Measurements from ENCODE around the gene WDR37.
"Not testable (repeated sequence)": the region's sequence is repeated elsewhere in the genome, so short reads cannot be mapped to it uniquely, and the experiment has no call there.

Gene WDR37

GRCh38 chr10:1038769-1039168, 17.4 kb upstream of the WDR37 start:
- Histone ChIP-seq H3K4me1 (ENCODE audit: control insufficient read depth in 1 of 2, insufficient read depth in 2 of 2, low read length in 2 of 2) (peaks cover 6 to 12% of the 10 kb centered on the region in 2 donors), H3K36me3 (ENCODE audit: control insufficient read depth in 1 of 2, insufficient read depth in 2 of 2, low read length in 2 of 2) (peaks cover 8 to 54% of the 10 kb centered on the region in 2 donors)
- H3K27ac ChIP-seq (ENCODE audit: low read depth, low read length); H3K27me3 ChIP-seq (ENCODE audit: control insufficient read depth in 1 of 2, insufficient read depth in 2 of 2, low read length in 2 of 2); H3K4me3 ChIP-seq (ENCODE audit: low read depth in 1 of 2, low read length in 2 of 2); H3K9me3 ChIP-seq (ENCODE audit: control insufficient read depth in 1 of 2, low read length in 2 of 2); H3K9ac ChIP-seq (ENCODE audit: low read depth in 1 of 2, low read length in 2 of 2): not testable (repeated sequence)

GRCh38 chr10:1040133-1040532, 16.1 kb upstream of the WDR37 start:
- no peak overlapping the region for H3K27ac ChIP-seq (ENCODE audit: low read depth, low read length)
- H3K9me3 ChIP-seq (ENCODE audit: control insufficient read depth in 1 of 2, low read length in 2 of 2): no peaks in the 10 kb centered on the region
- no peak overlapping the region for H3K4me3 ChIP-seq (ENCODE audit: low read depth in 1 of 2, low read length in 2 of 2)
- H3K27me3 ChIP-seq (ENCODE audit: control insufficient read depth in 1 of 2, insufficient read depth in 2 of 2, low read length in 2 of 2): no peaks in the 10 kb centered on the region
- peaks cover 8 to 59% of the 10 kb centered on the region in 2 donors for H3K36me3 ChIP-seq (ENCODE audit: control insufficient read depth in 1 of 2, insufficient read depth in 2 of 2, low read length in 2 of 2)
- H3K9ac ChIP-seq (ENCODE audit: low read depth in 1 of 2, low read length in 2 of 2): no peak overlapping the region
- peaks cover 12 to 23% of the 10 kb centered on the region in 2 donors for H3K4me1 ChIP-seq (ENCODE audit: control insufficient read depth in 1 of 2, insufficient read depth in 2 of 2, low read length in 2 of 2)

GRCh38 chr10:1041514-1041913, 14.7 kb upstream of the WDR37 start:
- peaks cover 8 to 56% of the 10 kb centered on the region in 2 donors for H3K36me3 ChIP-seq (ENCODE audit: control insufficient read depth in 1 of 2, insufficient read depth in 2 of 2, low read length in 2 of 2)
- peaks cover 9 to 32% of the 10 kb centered on the region in 2 donors for H3K4me1 ChIP-seq (ENCODE audit: control insufficient read depth in 1 of 2, insufficient read depth in 2 of 2, low read length in 2 of 2)
- H3K9ac ChIP-seq (ENCODE audit: low read depth in 1 of 2, low read length in 2 of 2): no peak overlapping the region
- H3K9me3 ChIP-seq (ENCODE audit: control insufficient read depth in 1 of 2, low read length in 2 of 2): no peaks in the 10 kb centered on the region
- no peak overlapping the region for H3K4me3 ChIP-seq (ENCODE audit: low read depth in 1 of 2, low read length in 2 of 2)
- H3K27ac ChIP-seq (ENCODE audit: low read depth, low read length): no peak overlapping the region
- H3K27me3 ChIP-seq (ENCODE audit: control insufficient read depth in 1 of 2, insufficient read depth in 2 of 2, low read length in 2 of 2): no peaks in the 10 kb centered on the region

GRCh38 chr10:1043532-1043995, 12.6 kb upstream of the WDR37 start:
- peak overlapping the region in 1 of 2 donors; percentile 44 for H3K4me3 ChIP-seq (ENCODE audit: low read depth in 1 of 2, low read length in 2 of 2)
- H3K4me1 ChIP-seq (ENCODE audit: control insufficient read depth in 1 of 2, insufficient read depth in 2 of 2, low read length in 2 of 2): peaks cover 12 to 32% of the 10 kb centered on the region in 2 donors
- H3K36me3 ChIP-seq (ENCODE audit: control insufficient read depth in 1 of 2, insufficient read depth in 2 of 2, low read length in 2 of 2): peaks cover 8 to 42% of the 10 kb centered on the region in 2 donors

GRCh38 chr10:1044146-1044545, 12.0 kb upstream of the WDR37 start:
- Histone ChIP-seq H3K27me3 (ENCODE audit: control insufficient read depth in 1 of 2, insufficient read depth in 2 of 2, low read length in 2 of 2) (no peaks in the 10 kb centered on the region), H3K9me3 (ENCODE audit: control insufficient read depth in 1 of 2, low read length in 2 of 2) (no peaks in the 10 kb centered on the region), H3K36me3 (ENCODE audit: control insufficient read depth in 1 of 2, insufficient read depth in 2 of 2, low read length in 2 of 2) (peaks cover 6 to 38% of the 10 kb centered on the region in 2 donors), H3K9ac (ENCODE audit: low read depth in 1 of 2, low read length in 2 of 2) (no peak overlapping the region), H3K27ac (ENCODE audit: low read depth, low read length) (no peak overlapping the region), H3K4me1 (ENCODE audit: control insufficient read depth in 1 of 2, insufficient read depth in 2 of 2, low read length in 2 of 2) (peaks cover 12 to 32% of the 10 kb centered on the region in 2 donors), H3K4me3 (ENCODE audit: low read depth in 1 of 2, low read length in 2 of 2) (no peak overlapping the region)

More at GRCh38 chr10:1043532-1043995, 12.6 kb upstream of the WDR37 start:
- no peaks in the 10 kb centered on the region for H3K27me3 ChIP-seq (ENCODE audit: control insufficient read depth in 1 of 2, insufficient read depth in 2 of 2, low read length in 2 of 2)
- no peak overlapping the region for H3K9ac ChIP-seq (ENCODE audit: low read depth in 1 of 2, low read length in 2 of 2)
- H3K27ac ChIP-seq (ENCODE audit: low read depth, low read length): peak overlapping the region; percentile 61
- no peaks in the 10 kb centered on the region for H3K9me3 ChIP-seq (ENCODE audit: control insufficient read depth in 1 of 2, low read length in 2 of 2)

GRCh38 chr10:1044964-1045363, 11.2 kb upstream of the WDR37 start:
- Histone ChIP-seq H3K27me3 (ENCODE audit: control insufficient read depth in 1 of 2, insufficient read depth in 2 of 2, low read length in 2 of 2) (no peaks in the 10 kb centered on the region), H3K9me3 (ENCODE audit: control insufficient read depth in 1 of 2, low read length in 2 of 2) (no peaks in the 10 kb centered on the region), H3K4me3 (ENCODE audit: low read depth in 1 of 2, low read length in 2 of 2) (no peak overlapping the region), H3K4me1 (ENCODE audit: control insufficient read depth in 1 of 2, insufficient read depth in 2 of 2, low read length in 2 of 2) (peaks cover 12 to 32% of the 10 kb centered on the region in 2 donors), H3K27ac (ENCODE audit: low read depth, low read length) (no peak overlapping the region), H3K36me3 (ENCODE audit: control insufficient read depth in 1 of 2, insufficient read depth in 2 of 2, low read length in 2 of 2) (peaks cover 2 to 38% of the 10 kb centered on the region in 2 donors), H3K9ac (ENCODE audit: low read depth in 1 of 2, low read length in 2 of 2) (no peak overlapping the region)

GRCh38 chr10:1045415-1045814, 10.8 kb upstream of the WDR37 start:
- Histone ChIP-seq H3K27ac (ENCODE audit: low read depth, low read length) (no peak overlapping the region), H3K9ac (ENCODE audit: low read depth in 1 of 2, low read length in 2 of 2) (no peak overlapping the region), H3K4me1 (ENCODE audit: control insufficient read depth in 1 of 2, insufficient read depth in 2 of 2, low read length in 2 of 2) (peaks cover 15 to 36% of the 10 kb centered on the region in 2 donors), H3K4me3 (ENCODE audit: low read depth in 1 of 2, low read length in 2 of 2) (no peak overlapping the region), H3K27me3 (ENCODE audit: control insufficient read depth in 1 of 2, insufficient read depth in 2 of 2, low read length in 2 of 2) (no peaks in the 10 kb centered on the region), H3K9me3 (ENCODE audit: control insufficient read depth in 1 of 2, low read length in 2 of 2) (no peaks in the 10 kb centered on the region), H3K36me3 (ENCODE audit: control insufficient read depth in 1 of 2, insufficient read depth in 2 of 2, low read length in 2 of 2) (peaks cover 2 to 34% of the 10 kb centered on the region in 2 donors)

GRCh38 chr10:1047937-1048336, 8.2 kb upstream of the WDR37 start:
- H3K9ac ChIP-seq (ENCODE audit: low read depth in 1 of 2, low read length in 2 of 2): peak overlapping the region; percentile 87 to 91
- H3K27me3 ChIP-seq (ENCODE audit: control insufficient read depth in 1 of 2, insufficient read depth in 2 of 2, low read length in 2 of 2): no peaks in the 10 kb centered on the region
- H3K27ac ChIP-seq (ENCODE audit: low read depth, low read length): peak overlapping the region; percentile 100
- H3K36me3 ChIP-seq (ENCODE audit: control insufficient read depth in 1 of 2, insufficient read depth in 2 of 2, low read length in 2 of 2): peaks cover 5 to 18% of the 10 kb centered on the region in 2 donors
- no peaks in the 10 kb centered on the region for H3K9me3 ChIP-seq (ENCODE audit: control insufficient read depth in 1 of 2, low read length in 2 of 2)
- peak overlapping the region; percentile 97 to 98 for H3K4me3 ChIP-seq (ENCODE audit: low read depth in 1 of 2, low read length in 2 of 2)
- peaks cover 24 to 40% of the 10 kb centered on the region in 2 donors for H3K4me1 ChIP-seq (ENCODE audit: control insufficient read depth in 1 of 2, insufficient read depth in 2 of 2, low read length in 2 of 2)

GRCh38 chr10:1048349-1048731, 7.8 kb upstream of the WDR37 start:
- Histone ChIP-seq H3K9me3 (ENCODE audit: control insufficient read depth in 1 of 2, low read length in 2 of 2) (no peaks in the 10 kb centered on the region), H3K9ac (ENCODE audit: low read depth in 1 of 2, low read length in 2 of 2) (peak overlapping the region; percentile 87 to 91), H3K36me3 (ENCODE audit: control insufficient read depth in 1 of 2, insufficient read depth in 2 of 2, low read length in 2 of 2) (peaks cover 5 to 14% of the 10 kb centered on the region in 2 donors), H3K27ac (ENCODE audit: low read depth, low read length) (peak overlapping the region; percentile 100), H3K27me3 (ENCODE audit: control insufficient read depth in 1 of 2, insufficient read depth in 2 of 2, low read length in 2 of 2) (no peaks in the 10 kb centered on the region), H3K4me1 (ENCODE audit: control insufficient read depth in 1 of 2, insufficient read depth in 2 of 2, low read length in 2 of 2) (peaks cover 24 to 39% of the 10 kb centered on the region in 2 donors), H3K4me3 (ENCODE audit: low read depth in 1 of 2, low read length in 2 of 2) (peak overlapping the region; percentile 97 to 98)

GRCh38 chr10:1048732-1049424, 7.3 kb upstream of the WDR37 start, which contains the start of gene IDI1:
IDI1 (minus strand) TSS chr10:1049119; CDS start chr10:1049003, 116 bp downstream.
- H3K27me3 ChIP-seq (ENCODE audit: control insufficient read depth in 1 of 2, insufficient read depth in 2 of 2, low read length in 2 of 2): no peaks in the 10 kb centered on the region
- no peaks in the 10 kb centered on the region for H3K9me3 ChIP-seq (ENCODE audit: control insufficient read depth in 1 of 2, low read length in 2 of 2)
- H3K4me1 ChIP-seq (ENCODE audit: control insufficient read depth in 1 of 2, insufficient read depth in 2 of 2, low read length in 2 of 2): peaks cover 24 to 34% of the 10 kb centered on the region in 2 donors
- H3K27ac ChIP-seq (ENCODE audit: low read depth, low read length): peak within 1 kb of the TSS; percentile 100
- peaks cover 5 to 9% of the 10 kb centered on the region in 2 donors for H3K36me3 ChIP-seq (ENCODE audit: control insufficient read depth in 1 of 2, insufficient read depth in 2 of 2, low read length in 2 of 2)
- H3K9ac ChIP-seq (ENCODE audit: low read depth in 1 of 2, low read length in 2 of 2): peak within 1 kb of the TSS; percentile 87 to 91
- H3K4me3 ChIP-seq (ENCODE audit: low read depth in 1 of 2, low read length in 2 of 2): peak within 1 kb of the TSS; percentile 97 to 98

All from duodenal mucosa (tissue), 2 donors.